ENCODE measurements around the gene SDC3. TPM values are rescaled to one million over a fixed set of nuclear protein-coding genes. Genes with fewer than 3 reads are reported as not detected.

The SDC3 gene
- total RNA-seq, 2 donors from 2014 or later, result 15.2 to 24.2 TPM

- Histone ChIP-seq H3K9ac (ENCODE audit: low read depth in 2 of 2, low read length in 2 of 2) (no peak overlapping the region), H3K9me3 (no peaks in the 10 kb centered on the region), H3K27ac (no peak overlapping the region)
Observed at GRCh38 chr1:30882678-30883388, 25.7 kb downstream of the SDC3 start.

GRCh38 chr1:30881319-30882181 lies 27.0 kb downstream of the SDC3 start:
- no peak overlapping the region for H3K27ac ChIP-seq
- no peak for DNase-seq
- no peaks in the 10 kb centered on the region for H3K27me3 ChIP-seq

More at GRCh38 chr1:30882678-30883388, 25.7 kb downstream of the SDC3 start:
- Histone ChIP-seq H3K27me3 (no peaks in the 10 kb centered on the region), H3K36me3 (no peaks in the 10 kb centered on the region), H3K4me1 (no peaks in the 10 kb centered on the region), H3K4me3 (no peak overlapping the region)
- no peak for DNase-seq
- no peak for TF ChIP-seq CTCF (IDR thresholded peaks at IDR 0.05)
- intact Hi-C loops (cut with DNase I), result no loop called here

GRCh38 chr1:30880678-30881318 lies 27.8 kb downstream of the SDC3 start:
- Histone ChIP-seq H3K9me3 (no peaks in the 10 kb centered on the region), H3K27me3 (no peaks in the 10 kb centered on the region)

More at GRCh38 chr1:30881319-30882181, 27.0 kb downstream of the SDC3 start:
- intact Hi-C loops (cut with DNase I), result no loop called here
- H3K9me3 ChIP-seq, result no peaks in the 10 kb centered on the region
- no peak overlapping the region for H3K4me3 ChIP-seq
- H3K9ac ChIP-seq (ENCODE audit: low read depth in 2 of 2, low read length in 2 of 2), result no peak overlapping the region
- no peak for TF ChIP-seq CTCF (IDR thresholded peaks at IDR 0.05)
- no peaks in the 10 kb centered on the region for H3K36me3 ChIP-seq
- H3K4me1 ChIP-seq, result no peaks in the 10 kb centered on the region

GRCh38 chr1:30879940-30880677 lies 28.4 kb downstream of the SDC3 start:
- intact Hi-C loops (cut with DNase I), result no loop called here
- Histone ChIP-seq H3K9ac (ENCODE audit: low read depth in 2 of 2, low read length in 2 of 2) (no peak overlapping the region), H3K9me3 (no peaks in the 10 kb centered on the region), H3K27me3 (no peaks in the 10 kb centered on the region), H3K36me3 (no peaks in the 10 kb centered on the region), H3K4me1 (no peaks in the 10 kb centered on the region), H3K27ac (no peak overlapping the region), H3K4me3 (no peak overlapping the region)
- TF ChIP-seq CTCF (IDR thresholded peaks at IDR 0.05), result no peak
- DNase-seq, result no peak

More at GRCh38 chr1:30880678-30881318, 27.8 kb downstream of the SDC3 start:
- H3K4me3 ChIP-seq, result no peak overlapping the region
- no peak overlapping the region for H3K27ac ChIP-seq
- no peak for TF ChIP-seq CTCF (IDR thresholded peaks at IDR 0.05)
- H3K36me3 ChIP-seq, result no peaks in the 10 kb centered on the region
- DNase-seq, result no peak
- no peak overlapping the region for H3K9ac ChIP-seq (ENCODE audit: low read depth in 2 of 2, low read length in 2 of 2)
- intact Hi-C loops (cut with DNase I), result no loop called here
- H3K4me1 ChIP-seq, result no peaks in the 10 kb centered on the region

Measured in colonic mucosa (tissue), 4 donors.